ENCODE measurements around the gene RASGRF1. TPM values are rescaled to one million over a fixed set of nuclear protein-coding genes. Genes with fewer than 3 reads are reported as not detected.

RASGRF1 gene
- total RNA-seq, 1 experiment from 2014 or later, result 0.70 TPM

GRCh38 chr15:79121571-79121970, 31.0 kb upstream of the RASGRF1 start:
- DNase-seq (ENCODE audit: unreplicated experiment), result no peak
- Mint-ChIP-seq H3K27ac (ENCODE audit: low read depth, unreplicated experiment) (no peak overlapping the region), H3K4me3 (ENCODE audit: unreplicated experiment) (no peak overlapping the region), H3K36me3 (ENCODE audit: insufficient read depth, unreplicated experiment) (no peaks in the 10 kb centered on the region), H3K9me3 (ENCODE audit: unreplicated experiment) (no peaks in the 10 kb centered on the region), H3K4me1 (ENCODE audit: insufficient read depth, unreplicated experiment) (no peaks in the 10 kb centered on the region), H3K27me3 (ENCODE audit: insufficient read depth, unreplicated experiment) (no peaks in the 10 kb centered on the region)
- ChIA-PET POLR2A (no interaction called here), CTCF (interaction anchor here (0.5 kb wide), 1 partner anchor 17 kb away, joined by 3 read pairs; no protein-coding TSS in a partner anchor)
- BruUV-seq (replicated peaks), result no TSS peak
- no peak for TF ChIP-seq CTCF (IDR thresholded peaks at IDR 0.05; ENCODE audit: unreplicated experiment)
- intact Hi-C loops (cut with micrococcal nuclease), result no loop called here

- Mint-ChIP-seq H3K27ac (ENCODE audit: low read depth, unreplicated experiment) (no peak overlapping the region), H3K27me3 (ENCODE audit: insufficient read depth, unreplicated experiment) (peaks cover 17% of the 10 kb centered on the region), H3K4me3 (ENCODE audit: unreplicated experiment) (no peak overlapping the region), H3K4me1 (ENCODE audit: insufficient read depth, unreplicated experiment) (no peaks in the 10 kb centered on the region), H3K9me3 (ENCODE audit: unreplicated experiment) (no peaks in the 10 kb centered on the region), H3K36me3 (ENCODE audit: insufficient read depth, unreplicated experiment) (peaks cover 6% of the 10 kb centered on the region)
- ChIA-PET POLR2A (interaction anchor here (1.7 kb wide), 1 partner anchor 11 kb away, joined by 3 read pairs; no protein-coding TSS in a partner anchor), CTCF (interaction anchor here (0.6 to 1.6 kb wide), 3 partner anchors 62 to 310 kb away, joined by 3 to 4 read pairs (median 3); no protein-coding TSS in a partner anchor)
- BruUV-seq (replicated peaks), result no TSS peak
- TF ChIP-seq CTCF (IDR thresholded peaks at IDR 0.05; ENCODE audit: unreplicated experiment), result no peak
- no peak for DNase-seq (ENCODE audit: unreplicated experiment)
- intact Hi-C loops (cut with micrococcal nuclease), result no loop called here
These were observed 27.0 kb upstream of the RASGRF1 start for GRCh38 chr15:79117442-79118204.

GRCh38 chr15:79116771-79117170, 26.2 kb upstream of the RASGRF1 start:
- intact Hi-C loops (cut with micrococcal nuclease), result no loop called here
- BruUV-seq (replicated peaks), result no TSS peak
- Mint-ChIP-seq H3K27ac (ENCODE audit: low read depth, unreplicated experiment) (no peak overlapping the region), H3K36me3 (ENCODE audit: insufficient read depth, unreplicated experiment) (peaks cover 6% of the 10 kb centered on the region), H3K9me3 (ENCODE audit: unreplicated experiment) (no peaks in the 10 kb centered on the region), H3K4me3 (ENCODE audit: unreplicated experiment) (no peak overlapping the region), H3K27me3 (ENCODE audit: insufficient read depth, unreplicated experiment) (peaks cover 22% of the 10 kb centered on the region), H3K4me1 (ENCODE audit: insufficient read depth, unreplicated experiment) (no peaks in the 10 kb centered on the region)
- POLR2A ChIA-PET, result no interaction called here
- CTCF ChIA-PET, result interaction anchor here (0.7 kb wide), 1 partner anchor 26 kb away, joined by 3 read pairs; the partner anchor contains the start of gene RASGRF1
- no peak for TF ChIP-seq CTCF (IDR thresholded peaks at IDR 0.05; ENCODE audit: unreplicated experiment)
- DNase-seq (ENCODE audit: unreplicated experiment), result no peak

GRCh38 chr15:79115986-79116665, 25.5 kb upstream of the RASGRF1 start:
- ChIA-PET CTCF (interaction anchor here (0.7 kb wide), 1 partner anchor 26 kb away, joined by 3 read pairs; the partner anchor contains the start of gene RASGRF1), POLR2A (no interaction called here)
- Mint-ChIP-seq H3K4me3 (ENCODE audit: unreplicated experiment) (no peak overlapping the region), H3K27ac (ENCODE audit: low read depth, unreplicated experiment) (no peak overlapping the region), H3K9me3 (ENCODE audit: unreplicated experiment) (no peaks in the 10 kb centered on the region), H3K4me1 (ENCODE audit: insufficient read depth, unreplicated experiment) (no peaks in the 10 kb centered on the region), H3K27me3 (ENCODE audit: insufficient read depth, unreplicated experiment) (peaks cover 24% of the 10 kb centered on the region), H3K36me3 (ENCODE audit: insufficient read depth, unreplicated experiment) (peaks cover 6% of the 10 kb centered on the region)
- TF ChIP-seq CTCF (IDR thresholded peaks at IDR 0.05; ENCODE audit: unreplicated experiment), result no peak
- DNase-seq (ENCODE audit: unreplicated experiment), result no peak
- no TSS peak for BruUV-seq (replicated peaks)
- intact Hi-C loops (cut with micrococcal nuclease), result no loop called here
